H1 (cell line): ENCODE results near the gene TLK1. TPM values are rescaled to one million over a fixed set of nuclear protein-coding genes. Genes with fewer than 3 reads are reported as not detected.

ENCODE experiments used
- CTCF ChIA-PET: fragments of 300-600 bp; sonication (Branson Sonifier 250); formaldehyde crosslinking; loops from one replicate; lab custom pipeline; 2021; ENCODE audit not compliant: partially characterized antibody; lab: Charles Lee
- POLR2A ChIA-PET: fragments of 300-600 bp; sonication (Branson Sonifier 250); formaldehyde crosslinking; loops from one replicate; lab custom pipeline; 2021; ENCODE audit warnings: inconsistent platforms; ENCODE audit not compliant: partially characterized antibody; lab: Charles Lee
- DNase-seq, 2 experiments: peaks; one replicate each; pipeline versions ENCODE4 v3.0.0 to v3.0.0-alpha.2; 2010 to 2022; ENCODE audit warnings: low spot score in 2 of 2, low read depth in 1 of 2, mixed read lengths in 1 of 2
- FAIRE-seq: peaks from 2 replicates; lab custom pipeline; 2011; peaks lifted over from hg19 to GRCh38; lab: Jason Lieb, UNC
- H2AFZ ChIP-seq: 2 replicates; pipeline ENCODE4 v1.8.1; 2012; ENCODE audit warnings: low read length, inconsistent platforms
- H2AK5ac ChIP-seq: 2 replicates; pipeline ENCODE4 v1.6.1; 2013; ENCODE audit warnings: low read depth, low read length
- H2BK120ac ChIP-seq: replicated peaks from 2 replicates; pipeline ENCODE3; 2013; ENCODE audit warnings: low read depth, low read length, inconsistent platforms
- H2BK12ac ChIP-seq: 2 replicates; pipeline ENCODE4 v1.6.1; 2013; ENCODE audit warnings: low read depth, low read length
- H2BK15ac ChIP-seq: 2 replicates; pipeline ENCODE4 v1.6.1; 2013; ENCODE audit warnings: low read length
- H2BK20ac ChIP-seq: 2 replicates; pipeline ENCODE4 v1.6.1; 2013; ENCODE audit warnings: low read length
- H2BK5ac ChIP-seq: 2 replicates; pipeline ENCODE4 v1.6.1; 2013; ENCODE audit warnings: low read depth, low read length
- H3K14ac ChIP-seq: 2 replicates; pipeline ENCODE4 v1.6.1; 2013; ENCODE audit warnings: inconsistent platforms; ENCODE audit not compliant: insufficient read length
- H3K18ac ChIP-seq: 2 replicates; pipeline ENCODE4 v1.6.1; 2013; ENCODE audit warnings: low read length; ENCODE audit errors: extremely low read depth
- H3K23ac ChIP-seq: 2 replicates; pipeline ENCODE4 v1.6.1; 2013; ENCODE audit warnings: inconsistent platforms; ENCODE audit not compliant: insufficient read length
- H3K23me2 ChIP-seq: 2 replicates; pipeline ENCODE4 v1.6.1; 2013; ENCODE audit warnings: low read depth, low read length
- H3K27ac ChIP-seq: 2 replicates; pipeline ENCODE4 v1.6.1; 2011; ENCODE audit warnings: low read depth, low read length, inconsistent platforms
- H3K27me3 ChIP-seq, 4 experiments: replicated peaks in 1 of 4; 1 replicate in 1 of 4; 2 replicates in 3 of 4; pipeline versions ENCODE4 v1.6.1 to v1.8.1; 2011 to 2013; ENCODE audit warnings: low read length in 3 of 4, mild to moderate bottlenecking in 3 of 4, inconsistent platforms in 2 of 4, mixed read lengths in 2 of 4, moderate library complexity in 1 of 4; ENCODE audit not compliant: control insufficient read depth in 3 of 4, insufficient read depth in 3 of 4; ENCODE audit errors: extremely low read depth in 1 of 4
- H3K36me3 ChIP-seq, 4 experiments: 2 replicates each; pipeline versions ENCODE4 v1.6.1 to v1.8.1; 2011 to 2013; ENCODE audit warnings: mild to moderate bottlenecking in 4 of 4, low read length in 3 of 4, moderate library complexity in 2 of 4, control low read depth in 1 of 4, inconsistent platforms in 1 of 4; ENCODE audit not compliant: insufficient read depth in 4 of 4, control insufficient read depth in 2 of 4
- H3K4ac ChIP-seq: replicated peaks from 2 replicates; pipeline ENCODE3; 2013; ENCODE audit warnings: low read length, low read depth, mixed read lengths, inconsistent platforms; ENCODE audit not compliant: insufficient read length
- H3K4me1 ChIP-seq, 4 experiments: replicated peaks in 1 of 4; 1 replicate in 1 of 4; 2 replicates in 3 of 4; pipeline versions ENCODE4 v1.6.1 to v1.8.1; 2011 to 2013; ENCODE audit warnings: low read length in 3 of 4, inconsistent platforms in 2 of 4, mixed read lengths in 1 of 4; ENCODE audit not compliant: insufficient read depth in 4 of 4, control insufficient read depth in 3 of 4
- H3K4me2 ChIP-seq, 2 experiments: 2 replicates each; pipeline versions ENCODE4 v1.6.1 to v1.8.1; 2011 to 2013; ENCODE audit warnings: low read depth in 2 of 2, low read length in 2 of 2, control low read depth in 1 of 2, inconsistent platforms in 1 of 2, mild to moderate bottlenecking in 1 of 2; ENCODE audit not compliant: insufficient read depth in 1 of 2
- H3K4me3 ChIP-seq, 4 experiments: fragments of 200-600, 300-600 bp in 1 of 4; sonication (generic), shearing (Covaris generic), sonication (Bioruptor Twin) in 1 of 4; 2 replicates each; pipeline versions ENCODE4 v1.5.1 to v1.8.1; 2011 to 2016; ENCODE audit warnings: low read length in 4 of 4, low read depth in 3 of 4, control low read depth in 2 of 4, inconsistent platforms in 2 of 4, mild to moderate bottlenecking in 2 of 4, mixed read lengths in 1 of 4, moderate library complexity in 1 of 4; ENCODE audit not compliant: insufficient read depth in 2 of 4; ENCODE audit errors: extremely low read depth in 1 of 4
- H3K56ac ChIP-seq: replicated peaks from 2 replicates; pipeline ENCODE3; 2013; ENCODE audit warnings: low read depth, mild to moderate bottlenecking, mixed read lengths, low read length, inconsistent platforms; ENCODE audit not compliant: insufficient read length
- H3K79me1 ChIP-seq: 2 replicates; pipeline ENCODE4 v1.6.1; 2013; ENCODE audit warnings: low read depth, low read length, control low read depth
- H3K79me2 ChIP-seq, 2 experiments: 2 replicates each; pipeline versions ENCODE4 v1.6.1 to v1.8.1; 2012 to 2013; ENCODE audit warnings: low read length in 2 of 2, mild to moderate bottlenecking in 2 of 2, inconsistent platforms in 1 of 2; ENCODE audit not compliant: insufficient read depth in 2 of 2, control insufficient read depth in 1 of 2
- H3K9ac ChIP-seq, 4 experiments: replicated peaks in 1 of 4; 1 replicate in 1 of 4; 2 replicates in 3 of 4; pipeline versions ENCODE4 v1.6.1 to v1.8.1; 2011 to 2013; ENCODE audit warnings: low read depth in 3 of 4, low read length in 3 of 4, control low read depth in 2 of 4, mild to moderate bottlenecking in 2 of 4, moderate library complexity in 2 of 4, inconsistent platforms in 1 of 4; ENCODE audit errors: extremely low read depth in 1 of 4
- H3K9me3 ChIP-seq, 2 experiments: 2 replicates each; pipeline versions ENCODE4 v1.6.1 to v1.8.1; 2012 to 2013; ENCODE audit warnings: mild to moderate bottlenecking in 2 of 2, moderate library complexity in 2 of 2, control low read depth in 1 of 2, inconsistent platforms in 1 of 2, low read depth in 1 of 2, low read length in 1 of 2, mixed read lengths in 1 of 2; ENCODE audit not compliant: insufficient read depth in 2 of 2
- H4K20me1 ChIP-seq, 2 experiments: replicated peaks in 1 of 2; 2 replicates each; pipeline versions ENCODE3 to v1.8.1; 2011 to 2013; ENCODE audit warnings: inconsistent platforms in 2 of 2, low read length in 2 of 2, mild to moderate bottlenecking in 1 of 2; ENCODE audit not compliant: insufficient read depth in 2 of 2, control insufficient read depth in 1 of 2
- H4K5ac ChIP-seq: 2 replicates; pipeline ENCODE4 v1.6.1; 2013; ENCODE audit warnings: low read length, low read depth, mixed read lengths, inconsistent platforms; ENCODE audit not compliant: insufficient read length
- H4K8ac ChIP-seq: 2 replicates; pipeline ENCODE4 v1.8.0; 2013; ENCODE audit warnings: mild to moderate bottlenecking, moderate library complexity, low read length, inconsistent platforms; ENCODE audit not compliant: insufficient read depth; ENCODE audit errors: extremely low read depth
- H4K91ac ChIP-seq: replicated peaks from 2 replicates; pipeline ENCODE3; 2013; ENCODE audit warnings: low read length, mixed read lengths, inconsistent platforms; ENCODE audit not compliant: insufficient read length
- FOSL1 ChIP-seq: IDR thresholded peaks from 2 replicates; pipeline ENCODE4 v1.6.1; 2011; ENCODE audit warnings: mild to moderate bottlenecking, low read depth, low read length, moderate library complexity; ENCODE audit not compliant: insufficient read depth
- GABPA ChIP-seq: IDR thresholded peaks from 2 replicates; pipeline ENCODE4 v1.6.1; 2011; ENCODE audit warnings: mild to moderate bottlenecking, low read length, moderate library complexity, borderline replicate concordance; ENCODE audit not compliant: insufficient read depth
- GTF2F1 ChIP-seq: IDR thresholded peaks from 2 replicates; pipeline ENCODE4 v1.6.1; 2012; ENCODE audit warnings: low read depth, low read length, improper control_type of control experiment, borderline replicate concordance
- JUN ChIP-seq: IDR thresholded peaks from 2 replicates; pipeline ENCODE4 v1.6.1; 2011; ENCODE audit warnings: low read depth, mild to moderate bottlenecking, improper control_type of control experiment, low read length
- KDM5A ChIP-seq: fragments of 200-600 bp; IDR thresholded peaks from 2 replicates; pipeline ENCODE4 v1.7.1; 2012; ENCODE audit warnings: mild to moderate bottlenecking, low read length, inconsistent platforms, mixed read lengths
- NRF1 ChIP-seq: IDR thresholded peaks from 2 replicates; pipeline ENCODE4 v1.6.1; 2011; ENCODE audit warnings: mild to moderate bottlenecking, low read depth, low read length, improper control_type of control experiment
- PHF8 ChIP-seq: fragments of 200-600 bp; sonication (generic); conservative IDR thresholded peaks from 2 replicates; pipeline ENCODE4 v1.7.1; 2012; ENCODE audit warnings: low read depth, mild to moderate bottlenecking, inconsistent platforms, low read length, moderate library complexity
- POLR2AphosphoS5 ChIP-seq: IDR thresholded peaks from 2 replicates; pipeline ENCODE4 v1.6.1; 2011; ENCODE audit warnings: low read depth, low read length
- RBBP5 ChIP-seq: IDR thresholded peaks from 2 replicates; pipeline ENCODE4 v1.7.1; 2012; ENCODE audit warnings: low read depth, mild to moderate bottlenecking, inconsistent platforms, low read length, moderate library complexity, borderline replicate concordance
- RFX5 ChIP-seq: IDR thresholded peaks from 2 replicates; pipeline ENCODE4 v1.6.1; 2011; ENCODE audit warnings: low read depth, low read length, improper control_type of control experiment, borderline replicate concordance
- RXRA ChIP-seq: IDR thresholded peaks from 2 replicates; pipeline ENCODE4 v1.6.1; 2011; ENCODE audit warnings: low read depth, mild to moderate bottlenecking, low read length, moderate library complexity; ENCODE audit not compliant: insufficient read depth
- SRF ChIP-seq: IDR thresholded peaks from 2 replicates; pipeline ENCODE4 v1.6.1; 2011; ENCODE audit warnings: mild to moderate bottlenecking, low read depth, low read length, moderate library complexity
- SUZ12 ChIP-seq: fragments of 200-600 bp; sonication (generic); IDR thresholded peaks from 2 replicates; pipeline ENCODE4 v1.6.1; 2012; ENCODE audit warnings: mild to moderate bottlenecking, inconsistent platforms, low read length, moderate library complexity, mixed read lengths
- TEAD4 ChIP-seq: IDR thresholded peaks from 2 replicates; pipeline ENCODE4 v1.6.1; 2012; ENCODE audit warnings: low read depth, low read length, inconsistent platforms, mixed read lengths
- whole genome bisulfite sequencing, 2 experiments: shearing (Covaris generic) in 1 of 2; methylation state at CpG; one replicate each; pipeline versions ENCODE4 v1.1.6 to v1.1.7; 2013 to 2015; ENCODE audit warnings: low lambda C conversion rate in 2 of 2, mixed read lengths in 2 of 2, inconsistent platforms in 1 of 2, low coverage in 1 of 2, missing lambda C conversion rate in 1 of 2; ENCODE audit not compliant: insufficient replicate concordance in 2 of 2, insufficient coverage in 1 of 2, insufficient read length in 1 of 2; ENCODE audit errors: extremely low coverage in 1 of 2, missing lambda C conversion rate in 1 of 2; 5-methylcytosine and 5-hydroxymethylcytosine counted together
- polyA plus RNA-seq, 7 experiments: library from polyadenylated mRNA; depleted of rRNA in 3 of 7; stranded (reverse) in 5 of 7; unstranded in 2 of 7; fragments of >200 nt in 5 of 7; fragments of 200-250 nt in 2 of 7; gene quantifications; 1 replicate in 5 of 7; 2 replicates in 1 of 7; 4 replicates in 1 of 7; pipeline versions ENCODE4 v1.2.1 to v1.2.3, GENCODE V29; 2011 to 2013; ENCODE audit warnings: missing spikeins in 2 of 7, mixed read lengths in 2 of 7
- total RNA-seq: library from RNA; stranded (reverse); fragmentation: NEBNext Ultra II Directional; extraction: Animal tissue kit (Norgen Biotek cat#: 25700); gene quantifications from 2 replicates; pipeline ENCODE4 v1.2.1, GENCODE V29; 2021

Gene TLK1
- total and polyA plus RNA-seq, 2 of the 8 experiments (the other 6 are each of a cell fraction or from before 2014, with no cell fraction given) = 11.2 to 102 TPM

DNA sequence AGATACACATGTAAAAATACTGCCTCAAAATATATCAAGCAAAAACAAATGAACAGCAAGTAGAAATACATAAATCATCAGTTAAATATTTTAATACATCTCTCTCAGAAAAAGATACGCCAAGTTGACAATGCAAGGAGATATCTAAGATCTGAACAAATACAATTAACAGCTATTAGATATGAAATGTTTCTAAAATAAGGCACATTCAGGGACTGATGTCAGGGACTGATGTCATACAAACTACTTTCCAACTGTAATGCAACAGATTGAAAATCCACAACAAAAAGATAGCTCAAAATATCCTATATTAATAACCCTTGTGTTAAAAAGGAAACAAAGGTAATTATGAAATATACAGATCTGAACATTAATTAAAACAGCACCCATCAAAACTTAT lies 51.7 kb downstream of the TLK1 start:
- Histone ChIP-seq H2BK12ac (no peak overlapping the region), H4K5ac (no peak overlapping the region), H3K36me3 (no peaks in the 10 kb centered on the region; a peak in 1 of 8 replicates), H3K79me1 (peaks cover 2% of the 10 kb centered on the region; the same call in 1 of the 2 replicates), H3K23me2 (no peaks in the 10 kb centered on the region), H4K20me1 (peaks cover 0 to 4% of the 10 kb centered on the region in 2 experiments), H4K8ac (no peak overlapping the region), H3K4me1 (peaks cover 0 to 3% (median 0%) of the 10 kb centered on the region in 4 experiments; a peak in 1 of 7 replicates), H3K27ac (no peak overlapping the region), H3K79me2 (peaks cover 3 to 97% of the 10 kb centered on the region in 2 experiments; a peak in 2 of 4 replicates), H3K14ac (no peak overlapping the region), H3K27me3 (no peaks in the 10 kb centered on the region), H3K56ac (no peak overlapping the region), H2AK5ac (no peak overlapping the region), H3K9ac (no peak overlapping the region), H3K18ac (no peak overlapping the region), H2BK20ac (no peak overlapping the region), H3K23ac (no peak overlapping the region), H3K9me3 (no peaks in the 10 kb centered on the region), H2BK5ac (no peak overlapping the region), H3K4me2 (no peak overlapping the region), H2AFZ (no peak overlapping the region), H3K4ac (no peak overlapping the region), H3K4me3 (no peak overlapping the region), H2BK15ac (no peak overlapping the region), H2BK120ac (no peak overlapping the region), H4K91ac (no peak overlapping the region)
- 94% methylated on average over 1 of the region's 1 CpG; no CpG with 5 or more reads in 1 of the 2 experiments for WGBS, 2 experiments
- no peak for DNase-seq
- FAIRE-seq = no peak
- CTCF ChIA-PET = interaction anchor here (0.9 to 3.3 kb wide), 2 partner anchors 22 to 24 kb away, joined by 3 to 17 read pairs; no protein-coding TSS in a partner anchor
- POLR2A ChIA-PET = interaction anchor here (1.0 kb wide), 1 partner anchor 12 kb away, joined by 3 read pairs; no protein-coding TSS in a partner anchor
- TF ChIP-seq TEAD4 (no peak), GABPA (no peak), SRF (no peak), RXRA (no peak), PHF8 (no peak), KDM5A (no peak), POLR2AphosphoS5 (no peak), RBBP5 (no peak), JUN (no peak), RFX5 (no peak), SUZ12 (no peak), NRF1 (no peak), GTF2F1 (no peak), FOSL1 (no peak)
